HepG2 (cell line): ENCODE results near the gene CDK2AP2. TPM values are rescaled to one million over a fixed set of nuclear protein-coding genes. Genes with fewer than 3 reads are reported as not detected.

ENCODE experiments used
- ARID2 ChIP-seq: sonication (generic); formaldehyde crosslinking; IDR thresholded peaks from 2 replicates; pipeline ENCODE4 v1.8.1; 2022; ENCODE audit warnings: mild to moderate bottlenecking, missing genetic modification reagents, borderline replicate concordance
- BRCA1 ChIP-seq: sonication (generic); formaldehyde crosslinking; IDR thresholded peaks from 2 replicates; pipeline ENCODE4 v1.4.0; 2020; ENCODE audit warnings: missing genetic modification reagents
- CENPBD1 ChIP-seq: sonication (generic); formaldehyde crosslinking; IDR thresholded peaks from 2 replicates; pipeline ENCODE4 v1.8.0; 2022; ENCODE audit warnings: missing genetic modification reagents, low read depth, mild to moderate bottlenecking, borderline replicate concordance
- CENPX ChIP-seq: sonication (generic); formaldehyde crosslinking; IDR thresholded peaks from 2 replicates; pipeline ENCODE4 v1.9.0; 2021; ENCODE audit warnings: mild to moderate bottlenecking, missing genetic modification reagents, moderate library complexity
- FOXP1 ChIP-seq, 2 experiments: fragments of 450-650 bp in 1 of 2; IDR thresholded peaks; 2 replicates each; pipeline ENCODE4 v1.6.1; 2017 to 2018; ENCODE audit warnings: antibody characterized with exemption in 1 of 2
- HIVEP1 ChIP-seq: sonication (generic); formaldehyde crosslinking; IDR thresholded peaks from 2 replicates; pipeline ENCODE4 v1.4.0; 2020; ENCODE audit warnings: mild to moderate bottlenecking, missing genetic modification reagents
- IKZF4 ChIP-seq: sonication (generic); formaldehyde crosslinking; IDR thresholded peaks from 2 replicates; pipeline ENCODE4 v1.5.1; 2020; ENCODE audit warnings: borderline replicate concordance, mild to moderate bottlenecking, low read depth, missing genetic modification reagents; ENCODE audit errors: not compliant biosample characterization
- IRX3 ChIP-seq: sonication (generic); formaldehyde crosslinking; IDR thresholded peaks from 2 replicates; pipeline ENCODE4 v1.8.1; 2023; ENCODE audit warnings: mild to moderate bottlenecking, low read depth, missing genetic modification reagents, borderline replicate concordance
- KMT2B ChIP-seq: IDR thresholded peaks from 2 replicates; pipeline ENCODE4 v1.6.1; 2016; ENCODE audit warnings: missing genetic modification reagents, missing compliant biosample characterization
- LRRFIP1 ChIP-seq: sonication (generic); formaldehyde crosslinking; conservative IDR thresholded peaks from 2 replicates; pipeline ENCODE4 v1.4.0; 2020; ENCODE audit warnings: missing genetic modification reagents
- MXD3 ChIP-seq: IDR thresholded peaks from 2 replicates; pipeline ENCODE4 v1.6.1; 2016; ENCODE audit warnings: mild to moderate bottlenecking, missing biosample characterization, missing genetic modification reagents
- NCOA2 ChIP-seq: sonication (generic); formaldehyde crosslinking; IDR thresholded peaks from 2 replicates; pipeline ENCODE4 v1.8.0; 2022; ENCODE audit warnings: inconsistent platforms
- NRL ChIP-seq: sonication (generic); formaldehyde crosslinking; IDR thresholded peaks from 2 replicates; pipeline ENCODE4 v1.5.0; 2020; ENCODE audit warnings: missing genetic modification reagents, mild to moderate bottlenecking, moderate library complexity, borderline replicate concordance
- POLR2AphosphoS2 ChIP-seq: IDR thresholded peaks from 2 replicates; pipeline ENCODE4 v1.6.1; 2011; ENCODE audit warnings: low read depth, low read length, improper control_type of control experiment
- SIX1 ChIP-seq: sonication (generic); formaldehyde crosslinking; IDR thresholded peaks from 2 replicates; pipeline ENCODE4 v1.4.0; 2020; ENCODE audit warnings: missing genetic modification reagents, borderline replicate concordance
- TOPORS ChIP-seq: sonication (generic); formaldehyde crosslinking; IDR thresholded peaks from 2 replicates; pipeline ENCODE4 v1.8.0; 2023; ENCODE audit warnings: mild to moderate bottlenecking, missing genetic modification reagents
- ZBTB34 ChIP-seq: sonication (generic); formaldehyde crosslinking; IDR thresholded peaks from 2 replicates; pipeline ENCODE4 v1.8.0; 2022; ENCODE audit warnings: mild to moderate bottlenecking, missing genetic modification reagents
- ZNF235 ChIP-seq: sonication (generic); formaldehyde crosslinking; IDR thresholded peaks from 2 replicates; pipeline ENCODE4 v1.8.1; 2023; ENCODE audit warnings: mild to moderate bottlenecking, missing genetic modification reagents, borderline replicate concordance
- ZNF367 ChIP-seq: sonication (generic); formaldehyde crosslinking; IDR thresholded peaks from 2 replicates; pipeline ENCODE4 v1.4.0; 2020; ENCODE audit warnings: missing genetic modification reagents, borderline replicate concordance
- ZNF652 ChIP-seq: IDR thresholded peaks from 2 replicates; pipeline ENCODE4 v1.6.1; 2016; ENCODE audit warnings: low read depth, borderline replicate concordance
- ZNF660 ChIP-seq: sonication (generic); formaldehyde crosslinking; IDR thresholded peaks from 2 replicates; pipeline ENCODE4 v1.5.1; 2020; ENCODE audit warnings: mild to moderate bottlenecking, low read depth, missing genetic modification reagents, borderline replicate concordance
- ZUFSP ChIP-seq: sonication (generic); formaldehyde crosslinking; IDR thresholded peaks from 2 replicates; pipeline ENCODE4 v1.9.0; 2021; ENCODE audit warnings: missing genetic modification reagents, mild to moderate bottlenecking, borderline replicate concordance
- polyA plus RNA-seq, 8 experiments: library from polyadenylated mRNA; depleted of rRNA in 3 of 8; stranded (reverse) in 7 of 8; unstranded in 1 of 8; fragments of >200 nt; fragmentation: Illumina TruSeq in 4 of 8; extraction: Trizol in 4 of 8; gene quantifications; 2 replicates each; pipeline versions ENCODE4 v1.2.1 to v1.2.3, GENCODE V29; 2011 to 2016; ENCODE audit warnings: low read depth in 4 of 8, missing spikeins in 1 of 8, mixed read lengths in 1 of 8; ENCODE audit not compliant: insufficient read depth in 1 of 8
- total RNA-seq, 5 experiments: library from RNA; depleted of rRNA; stranded (reverse); fragments of >200 nt; fragmentation: Illumina TruSeq; extraction: Trizol; gene quantifications; 2 replicates each; pipeline ENCODE4 v1.2.3, GENCODE V29; 2016; ENCODE audit warnings: low read depth in 1 of 5

The CDK2AP2 gene
- total and polyA plus RNA-seq, 2 of the 13 experiments (the other 11 are each of a cell fraction or from before 2014, with no cell fraction given): 15.0 to 23.2 TPM

GRCh38 chr11:67468759-67469507 is 39.0 kb downstream of the CDK2AP2 start, which contains the start of gene TMEM134 (continued):
- TF ChIP-seq ZNF660: no peak
- no peak for TF ChIP-seq ZNF652 (CRISPR knock-in tag)
- TF ChIP-seq POLR2AphosphoS2: no peak
- 0 out of 2 replicates have a peak, but pooled peaks have one; percentile 34 for TF ChIP-seq MXD3
- TF ChIP-seq IRX3 (CRISPR knock-in tag): no peak
- TF ChIP-seq FOXP1 (IDR thresholded peaks at IDR 0.05): no peak
- no peak for TF ChIP-seq FOXP1 (CRISPR knock-in tag; IDR thresholded peaks at IDR 0.05)
- no peak for TF ChIP-seq LRRFIP1
- no peak; the same call in 1 of the 2 replicates for TF ChIP-seq TOPORS (CRISPR knock-in tag)
- TF ChIP-seq ZNF235 (CRISPR knock-in tag): no peak
- TF ChIP-seq IKZF4 (CRISPR knock-in tag): no peak
- no peak for TF ChIP-seq ZBTB34 (CRISPR knock-in tag)
- TF ChIP-seq SIX1: no peak
- TF ChIP-seq KMT2B (CRISPR knock-in tag): no peak
- TF ChIP-seq NRL (CRISPR knock-in tag): peak; percentile 64; the same call in 1 of the 2 replicates
- no peak for TF ChIP-seq CENPBD1
- TF ChIP-seq ARID2 (CRISPR knock-in tag): no peak
- no peak for TF ChIP-seq CENPX (CRISPR knock-in tag)
- TF ChIP-seq HIVEP1 (CRISPR knock-in tag): no peak
- TF ChIP-seq ZUFSP (CRISPR knock-in tag): no peak
- peak; percentile 50; the same call in 1 of the 2 replicates for TF ChIP-seq NCOA2
- no peak for TF ChIP-seq ZNF367 (CRISPR knock-in tag)
- TF ChIP-seq BRCA1: no peak
